Hepatic stellate cell (primary cell): ENCODE data around the gene HCK.

ENCODE experiments used
- DNase-seq: peaks from one replicate; pipeline ENCODE4 v3.0.0; 2011; ENCODE audit warnings: low spot score

The HCK gene

GRCh38 chr20:32052090-32052777 is at the start of gene HCK:
HCK (plus strand) TSS chr20:32052242.
- no peak for DNase-seq

DNA sequence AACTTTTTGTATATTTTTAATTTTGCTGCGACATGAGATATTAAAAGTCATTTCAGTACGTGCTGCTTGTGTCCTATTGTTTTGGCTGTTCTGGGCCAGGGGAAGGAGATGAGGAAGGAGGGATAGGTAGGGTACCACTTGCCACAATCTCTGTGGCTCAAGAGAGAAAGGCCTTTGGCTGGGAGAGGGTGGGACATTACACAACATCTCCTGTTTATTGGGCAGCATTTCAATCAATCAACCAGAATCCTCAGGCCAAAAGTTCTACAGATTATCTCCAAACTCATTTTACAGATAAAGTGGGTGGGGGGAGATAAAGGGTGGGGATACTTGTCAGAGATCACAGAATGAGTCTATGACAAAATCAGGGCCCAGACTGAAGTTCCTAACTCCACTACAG is 48.7 kb upstream of the HCK start:
- DNase-seq, result no peak

DNA sequence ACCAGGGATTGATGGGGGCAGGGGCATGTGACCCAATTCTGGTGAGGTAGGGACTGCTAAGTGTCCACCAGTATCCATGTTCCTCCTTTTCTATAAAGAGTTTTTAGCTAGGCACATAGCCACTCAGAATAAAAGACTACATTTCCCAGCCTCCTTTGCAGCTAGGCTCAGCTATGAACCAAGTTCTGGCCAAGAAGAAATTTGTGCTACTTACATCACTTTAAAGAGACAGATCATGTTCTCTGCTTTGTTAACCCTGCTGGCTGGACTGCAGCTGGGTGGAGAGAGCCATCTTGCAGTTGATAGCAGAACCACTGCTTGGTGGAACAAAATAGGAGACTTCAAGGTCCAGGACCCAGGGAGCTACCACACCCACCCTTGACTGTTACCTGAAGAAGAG is 47.1 kb upstream of the HCK start:
- DNase-seq, result peak; percentile 43

GRCh38 chr20:32006053-32006452 is 46.0 kb upstream of the HCK start:
- DNase-seq, result no peak

DNA sequence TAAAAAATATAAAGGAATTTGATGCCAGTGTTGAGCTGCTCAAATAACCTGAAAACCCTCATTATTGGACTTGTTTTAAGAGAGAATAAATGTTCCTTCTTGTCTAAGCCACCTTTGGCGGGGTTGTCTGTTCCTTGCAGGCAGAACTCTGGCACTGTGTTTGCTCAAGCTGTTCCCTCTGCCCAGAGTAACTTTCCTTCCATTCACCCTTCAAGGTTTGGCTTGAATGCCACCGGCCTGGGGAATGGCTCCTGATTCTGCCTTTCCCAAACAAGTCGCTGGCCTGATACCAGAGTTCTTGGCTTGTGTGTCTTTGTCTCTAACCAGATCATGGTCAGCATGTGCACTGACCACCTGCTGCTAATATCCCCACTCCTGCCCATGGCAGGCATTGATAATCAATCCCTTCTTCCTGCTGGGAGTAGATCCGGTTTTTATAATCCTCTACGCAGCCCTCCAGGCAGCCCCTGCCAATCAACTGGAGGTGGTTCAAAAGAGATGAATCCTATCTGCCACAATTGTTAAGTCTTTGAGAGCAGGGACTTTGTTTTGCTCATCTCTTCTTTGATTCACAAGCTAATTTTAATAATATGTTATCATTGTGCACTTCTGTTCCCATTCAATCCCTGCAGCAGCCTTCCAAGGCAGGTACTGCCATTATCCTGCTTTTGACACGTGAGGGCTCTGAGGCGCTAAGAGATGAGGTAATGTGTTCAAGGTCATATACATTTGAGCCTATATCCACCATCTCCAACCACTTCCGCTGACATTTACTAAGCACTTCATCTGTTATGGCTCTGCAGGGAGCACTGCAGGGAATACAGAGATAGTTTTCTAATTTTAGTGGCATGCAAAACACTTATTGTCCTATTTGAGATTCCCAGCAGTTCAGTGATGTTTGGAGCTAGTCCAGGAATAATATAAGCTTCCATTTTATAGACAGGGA is 44.9 kb upstream of the HCK start:
- no peak for DNase-seq

- DNase-seq, result no peak
Observed at GRCh38 chr20:32007787-32008616, 44.0 kb upstream of the HCK start.

GRCh38 chr20:32009564-32009963 is 42.5 kb upstream of the HCK start:
- no peak for DNase-seq

GRCh38 chr20:32010101-32010500 is 41.9 kb upstream of the HCK start, which contains the start of gene CCM2L:
CCM2L (plus strand) TSS chr20:32010438; CDS start chr20:32010455, 17 bp downstream.
- no peak for DNase-seq

DNA sequence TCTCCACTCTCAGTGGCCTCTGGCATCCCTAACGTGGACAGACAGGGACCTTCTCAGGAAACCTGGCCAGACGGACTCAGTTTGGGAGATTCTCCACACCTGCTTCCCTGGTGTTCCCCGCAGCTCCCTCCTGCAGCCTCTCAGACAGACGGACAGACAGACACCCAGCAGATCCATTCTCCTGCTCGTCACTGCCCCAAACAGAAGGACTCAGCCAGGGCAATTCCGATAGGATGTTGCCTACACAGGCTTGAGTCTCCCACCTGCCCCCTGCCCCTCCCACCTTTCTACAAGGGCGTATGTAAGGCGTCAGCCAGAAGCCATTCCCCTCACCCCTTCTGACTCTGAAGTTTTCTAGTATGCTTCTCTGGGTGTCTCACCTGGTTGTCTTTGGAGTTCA is 41.4 kb upstream of the HCK start:
- no peak for DNase-seq

- no peak for DNase-seq
Observed at GRCh38 chr20:32012159-32012688, 39.8 kb upstream of the HCK start.

GRCh38 chr20:32013326-32013725 is 38.7 kb upstream of the HCK start:
- DNase-seq, result no peak

DNA sequence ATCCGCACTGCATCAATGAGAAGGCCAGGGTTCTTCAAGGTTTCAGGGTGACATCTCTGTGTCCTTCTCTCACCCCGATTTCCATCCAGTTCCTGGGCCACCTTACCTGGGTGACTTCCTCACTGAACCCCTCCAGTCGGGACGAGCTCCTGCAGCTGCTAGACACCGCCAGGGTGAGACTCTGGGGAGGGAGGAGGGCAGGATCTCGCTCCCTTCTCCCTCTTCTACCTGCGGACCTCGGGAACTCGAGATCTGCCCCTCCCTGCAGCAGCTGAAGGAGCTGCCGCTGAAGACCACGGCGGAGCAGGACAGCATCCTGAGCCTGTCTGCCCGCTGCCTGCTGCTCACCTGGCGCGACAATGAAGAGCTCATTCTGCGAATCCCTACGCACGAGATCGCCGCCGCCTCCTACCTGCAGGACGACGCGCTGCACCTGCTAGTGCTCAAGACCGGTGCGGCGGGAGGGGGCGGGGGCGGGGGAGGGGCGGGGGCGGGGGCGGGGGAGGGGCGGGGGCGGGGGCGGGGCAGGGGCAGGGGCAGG is 34.3 kb upstream of the HCK start:
- DNase-seq, result no peak

DNA sequence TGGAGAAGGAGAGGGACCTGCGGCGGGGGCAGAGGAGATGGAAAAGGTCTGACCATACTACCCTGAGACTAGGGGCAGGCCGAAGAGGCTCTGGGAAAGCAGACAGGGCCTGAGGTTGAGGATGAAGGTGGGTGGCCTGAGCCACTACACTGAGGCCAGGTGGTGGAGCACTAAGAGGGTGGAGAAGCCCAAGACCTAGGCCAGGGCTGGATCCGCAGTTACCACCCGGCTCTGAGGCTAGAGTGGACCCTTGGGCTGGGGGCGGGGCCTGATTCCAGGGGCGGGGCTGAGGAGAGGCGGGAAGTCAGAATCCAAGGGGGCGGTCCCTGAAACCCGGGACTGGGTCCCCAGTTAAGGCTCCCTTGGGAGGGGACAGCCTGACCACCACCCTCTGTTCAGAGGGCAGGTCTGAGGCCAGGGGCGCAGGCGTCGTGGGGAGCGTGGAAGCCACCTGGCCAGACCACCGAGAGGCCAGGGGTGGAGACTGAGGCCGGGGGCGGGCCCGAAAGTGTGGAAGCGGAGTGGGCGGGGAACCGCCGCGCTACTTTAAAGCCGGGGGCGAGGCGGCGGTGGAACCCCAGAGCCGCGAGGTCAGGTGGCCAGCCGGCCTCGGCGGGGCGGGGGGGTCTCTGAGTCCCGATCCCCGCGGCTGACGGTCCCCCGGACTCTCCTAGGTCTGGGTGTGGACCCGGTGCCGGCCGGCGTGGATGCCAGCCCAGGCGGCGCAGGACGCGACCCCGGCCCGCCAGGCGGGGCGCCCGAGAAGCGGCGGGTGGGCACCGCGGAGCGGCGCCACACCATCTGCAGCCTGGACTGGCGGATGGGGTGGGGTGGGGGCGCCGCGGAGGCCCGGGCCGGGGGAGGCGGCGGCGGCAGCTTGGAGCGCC is 33.5 kb upstream of the HCK start:
- DNase-seq, result no peak

- DNase-seq, result no peak
Observed at GRCh38 chr20:32019156-32019510, 32.9 kb upstream of the HCK start.

DNA sequence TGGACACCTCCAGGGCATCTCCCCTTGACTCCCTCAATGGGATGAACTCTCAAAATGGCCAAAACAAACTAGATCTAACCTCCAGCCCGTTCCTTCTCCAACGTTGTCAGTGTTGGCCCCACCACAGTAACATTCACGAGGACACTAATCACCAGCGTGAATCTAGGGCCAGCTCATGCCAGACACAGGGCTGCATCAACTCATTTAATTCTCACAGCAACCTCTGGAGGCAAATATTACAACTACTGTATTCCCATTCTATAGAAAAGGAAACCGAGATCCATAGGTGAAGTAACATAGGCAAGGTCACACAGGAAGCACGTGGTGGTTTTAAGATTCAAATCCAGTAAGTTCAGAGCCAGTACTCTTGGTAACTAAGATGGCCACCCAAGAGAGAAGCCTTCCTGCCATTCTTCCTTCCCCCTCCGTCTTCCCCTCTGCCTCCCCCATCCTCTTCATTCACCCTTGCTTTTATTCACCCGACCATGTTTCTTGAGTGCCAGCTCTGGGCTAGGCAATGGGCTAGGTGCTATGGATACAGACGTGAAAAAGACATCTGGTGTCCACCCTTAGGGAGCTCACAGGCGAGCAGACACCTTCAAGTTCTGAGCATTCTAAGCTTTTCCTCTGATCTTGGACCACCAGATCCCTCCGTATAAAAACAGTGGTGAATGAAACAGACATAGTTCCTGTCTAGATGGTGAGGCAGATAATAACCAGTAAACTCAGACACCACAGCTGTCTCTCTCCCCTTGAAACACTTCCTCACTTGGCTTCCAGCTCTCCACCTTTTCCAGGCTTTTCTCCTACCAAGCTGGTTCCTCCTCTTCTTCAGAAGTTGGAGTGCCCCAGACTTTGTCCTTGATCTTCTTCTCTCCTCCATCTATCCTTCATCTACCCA is 32.2 kb upstream of the HCK start:
- DNase-seq, result no peak

DNA sequence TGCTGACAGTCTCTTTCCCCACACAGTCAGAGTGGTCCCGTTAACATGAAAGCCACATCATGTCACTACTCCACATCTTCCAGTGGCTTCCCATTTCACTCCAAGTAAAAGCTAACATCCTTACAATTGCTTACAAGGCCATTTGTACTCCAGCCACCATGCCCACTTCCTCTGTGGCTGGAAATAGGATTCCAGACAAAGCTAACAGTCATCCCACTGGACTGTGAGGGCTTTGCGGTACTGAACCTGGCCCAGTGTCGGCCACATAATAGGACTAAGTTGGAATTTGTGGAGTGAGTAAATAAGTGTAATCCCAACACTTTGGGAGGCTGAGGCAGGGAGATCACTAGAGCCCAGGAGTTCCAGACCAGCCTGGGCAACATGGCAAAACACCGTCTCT is 31.0 kb upstream of the HCK start:
- no peak for DNase-seq

- no peak for DNase-seq
Observed at GRCh38 chr20:32024683-32025295, 27.3 kb upstream of the HCK start.

GRCh38 chr20:32027643-32028042 is 24.4 kb upstream of the HCK start:
- DNase-seq, result no peak

GRCh38 chr20:32028647-32029372 is 23.2 kb upstream of the HCK start:
- DNase-seq, result no peak
